GM18498 (cell line): ENCODE results near the gene MBD4.
"Not testable (repeated sequence)": the region's sequence is repeated elsewhere in the genome, so short reads cannot be mapped to it uniquely, and the experiment has no call there.

Experiments
- ATAC-seq: cut with Tn5 transposase; IDR thresholded peaks from one replicate; pipeline ENCODE4 v1.9.1; 2021; ENCODE audit warnings: mild to moderate bottlenecking, moderate library complexity; ENCODE audit not compliant: unreplicated experiment

Gene MBD4

GRCh38 chr3:129413238-129413637 is 26.5 kb downstream of the MBD4 start:
- ATAC-seq: not testable (repeated sequence)

GRCh38 chr3:129412542-129413198 is 27.1 kb downstream of the MBD4 start:
- ATAC-seq: no peak

GRCh38 chr3:129410971-129411370 is 28.8 kb downstream of the MBD4 start:
- no peak for ATAC-seq

- ATAC-seq: no peak
These were observed 30.2 kb downstream of the MBD4 start for GRCh38 chr3:129409541-129409940.

GRCh38 chr3:129404610-129405009 is 35.1 kb downstream of the MBD4 start:
- ATAC-seq: peak; percentile 47

- ATAC-seq: no peak
These were observed 35.6 kb downstream of the MBD4 start for GRCh38 chr3:129404130-129404529.

- ATAC-seq: no peak
These were observed 36.3 kb downstream of the MBD4 start for GRCh38 chr3:129403450-129403849.

GRCh38 chr3:129402616-129403015 is 37.1 kb downstream of the MBD4 start:
- ATAC-seq: no peak

GRCh38 chr3:129402210-129402609 is 37.5 kb downstream of the MBD4 start:
- ATAC-seq: no peak

GRCh38 chr3:129399895-129400357 is 39.8 kb downstream of the MBD4 start:
- ATAC-seq: peak; percentile 3

GRCh38 chr3:129399145-129399894 is 40.4 kb downstream of the MBD4 start:
- peak; percentile 75 for ATAC-seq

- ATAC-seq: peak; percentile 27
These were observed 41.0 kb downstream of the MBD4 start for GRCh38 chr3:129398803-129399144.

GRCh38 chr3:129393760-129394564 is 45.8 kb downstream of the MBD4 start:
- not testable (repeated sequence) for ATAC-seq

- ATAC-seq: no peak
These were observed 46.5 kb downstream of the MBD4 start for GRCh38 chr3:129393271-129393670.

GRCh38 chr3:129392106-129392887 is 47.5 kb downstream of the MBD4 start:
- ATAC-seq: not testable (repeated sequence)

- not testable (repeated sequence) for ATAC-seq
These were observed 48.2 kb downstream of the MBD4 start for GRCh38 chr3:129391583-129391982.

- ATAC-seq: no peak
These were observed 50.2 kb downstream of the MBD4 start for GRCh38 chr3:129389572-129389937.

- not testable (repeated sequence) for ATAC-seq
These were observed 50.8 kb downstream of the MBD4 start for GRCh38 chr3:129388791-129389571.

GRCh38 chr3:129387487-129387886 is 52.3 kb downstream of the MBD4 start:
- no peak for ATAC-seq

- no peak for ATAC-seq
These were observed 52.8 kb downstream of the MBD4 start for GRCh38 chr3:129386984-129387383.
